SK-N-SH (cell line): ENCODE data around the gene PGF.

Experiments used
- ELF1 ChIP-seq: IDR thresholded peaks from 2 replicates; pipeline ENCODE4 v1.4.0; 2012
- EZH2phosphoT487 ChIP-seq: fragments of 200-600 bp; sonication (generic); IDR thresholded peaks from 2 replicates; pipeline ENCODE4 v1.6.1; 2017; ENCODE audit warnings: low read depth, mixed run types, mild to moderate bottlenecking, antibody characterized with exemption, moderate library complexity, borderline replicate concordance
- FOXM1 ChIP-seq: IDR thresholded peaks from 2 replicates; pipeline ENCODE4 v1.4.0; 2012; ENCODE audit warnings: low read depth, mild to moderate bottlenecking
- JUND ChIP-seq: IDR thresholded peaks from 2 replicates; pipeline ENCODE4 v1.4.0; 2012
- NRF1 ChIP-seq: IDR thresholded peaks from 2 replicates; pipeline ENCODE4 v1.6.1; 2012; ENCODE audit warnings: low read depth, mild to moderate bottlenecking, low read length
- POLR2AphosphoS5 ChIP-seq: IDR thresholded peaks from 2 replicates; pipeline ENCODE4 v1.6.1; 2012; ENCODE audit warnings: low read depth, low read length
- RAD21 ChIP-seq: IDR thresholded peaks from 2 replicates; pipeline ENCODE4 v1.6.1; 2012; ENCODE audit warnings: mild to moderate bottlenecking, low read length
- RCOR1 ChIP-seq: fragments of 150-350 bp; IDR thresholded peaks from 2 replicates; pipeline ENCODE4 v1.6.1; 2017; ENCODE audit warnings: antibody characterized with exemption, low read length
- TAF1 ChIP-seq: IDR thresholded peaks from 2 replicates; pipeline ENCODE4 v1.6.1; 2012; ENCODE audit warnings: low read depth, mild to moderate bottlenecking, low read length, moderate library complexity, borderline replicate concordance
- YY1 ChIP-seq: IDR thresholded peaks from 2 replicates; pipeline ENCODE4 v1.4.0; 2012; ENCODE audit warnings: low read depth, mild to moderate bottlenecking
- TF ChIP-seq, protein P1 (sequence below): fragments of 200-600 bp; sonication (generic); IDR thresholded peaks from 2 replicates; pipeline ENCODE4 v1.6.1; 2017; ENCODE audit warnings: antibody characterized with exemption, mild to moderate bottlenecking, moderate library complexity
- TF ChIP-seq, protein P2 (sequence below): IDR thresholded peaks from 2 replicates; pipeline ENCODE4 v1.4.0; 2012; ENCODE audit warnings: low read depth, borderline replicate concordance
- TF ChIP-seq, protein P3 (sequence below): fragments of 150-350 bp; IDR thresholded peaks from 2 replicates; pipeline ENCODE4 v1.6.1; 2017; ENCODE audit warnings: antibody characterized with exemption, low read length, low read depth, borderline replicate concordance

DNA sequence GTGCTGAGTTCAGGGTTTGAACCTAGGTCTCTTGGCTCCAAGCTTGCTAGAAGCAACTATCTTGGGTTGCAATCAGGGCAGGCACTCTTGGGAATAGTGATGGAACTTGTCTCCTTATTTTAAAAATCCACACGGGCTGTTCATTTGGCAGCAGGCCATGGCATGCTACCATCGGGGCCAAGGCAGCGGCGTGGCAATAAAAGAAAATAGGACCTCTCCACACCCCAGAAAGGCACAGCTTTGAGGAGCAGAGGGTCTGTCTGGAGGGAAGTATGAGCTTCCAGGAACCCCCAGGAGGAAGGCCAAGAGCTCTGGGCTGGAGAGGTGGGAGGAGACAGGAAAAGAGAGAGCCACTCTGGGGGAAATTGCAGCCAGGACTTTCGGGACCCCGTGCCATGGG, 47.7 kb downstream of the PGF start:
- no peak for TF ChIP-seq POLR2AphosphoS5
- TF ChIP-seq, protein P1, sequence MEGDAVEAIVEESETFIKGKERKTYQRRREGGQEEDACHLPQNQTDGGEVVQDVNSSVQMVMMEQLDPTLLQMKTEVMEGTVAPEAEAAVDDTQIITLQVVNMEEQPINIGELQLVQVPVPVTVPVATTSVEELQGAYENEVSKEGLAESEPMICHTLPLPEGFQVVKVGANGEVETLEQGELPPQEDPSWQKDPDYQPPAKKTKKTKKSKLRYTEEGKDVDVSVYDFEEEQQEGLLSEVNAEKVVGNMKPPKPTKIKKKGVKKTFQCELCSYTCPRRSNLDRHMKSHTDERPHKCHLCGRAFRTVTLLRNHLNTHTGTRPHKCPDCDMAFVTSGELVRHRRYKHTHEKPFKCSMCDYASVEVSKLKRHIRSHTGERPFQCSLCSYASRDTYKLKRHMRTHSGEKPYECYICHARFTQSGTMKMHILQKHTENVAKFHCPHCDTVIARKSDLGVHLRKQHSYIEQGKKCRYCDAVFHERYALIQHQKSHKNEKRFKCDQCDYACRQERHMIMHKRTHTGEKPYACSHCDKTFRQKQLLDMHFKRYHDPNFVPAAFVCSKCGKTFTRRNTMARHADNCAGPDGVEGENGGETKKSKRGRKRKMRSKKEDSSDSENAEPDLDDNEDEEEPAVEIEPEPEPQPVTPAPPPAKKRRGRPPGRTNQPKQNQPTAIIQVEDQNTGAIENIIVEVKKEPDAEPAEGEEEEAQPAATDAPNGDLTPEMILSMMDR: no peak
- no peak for TF ChIP-seq JUND
- TF ChIP-seq TAF1: no peak
- no peak for TF ChIP-seq RAD21
- TF ChIP-seq, protein P2, sequence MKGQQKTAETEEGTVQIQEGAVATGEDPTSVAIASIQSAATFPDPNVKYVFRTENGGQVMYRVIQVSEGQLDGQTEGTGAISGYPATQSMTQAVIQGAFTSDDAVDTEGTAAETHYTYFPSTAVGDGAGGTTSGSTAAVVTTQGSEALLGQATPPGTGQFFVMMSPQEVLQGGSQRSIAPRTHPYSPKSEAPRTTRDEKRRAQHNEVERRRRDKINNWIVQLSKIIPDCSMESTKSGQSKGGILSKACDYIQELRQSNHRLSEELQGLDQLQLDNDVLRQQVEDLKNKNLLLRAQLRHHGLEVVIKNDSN: no peak
- TF ChIP-seq YY1: no peak
- TF ChIP-seq, protein P3, sequence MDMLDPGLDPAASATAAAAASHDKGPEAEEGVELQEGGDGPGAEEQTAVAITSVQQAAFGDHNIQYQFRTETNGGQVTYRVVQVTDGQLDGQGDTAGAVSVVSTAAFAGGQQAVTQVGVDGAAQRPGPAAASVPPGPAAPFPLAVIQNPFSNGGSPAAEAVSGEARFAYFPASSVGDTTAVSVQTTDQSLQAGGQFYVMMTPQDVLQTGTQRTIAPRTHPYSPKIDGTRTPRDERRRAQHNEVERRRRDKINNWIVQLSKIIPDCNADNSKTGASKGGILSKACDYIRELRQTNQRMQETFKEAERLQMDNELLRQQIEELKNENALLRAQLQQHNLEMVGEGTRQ: no peak
- no peak for TF ChIP-seq EZH2phosphoT487
- TF ChIP-seq NRF1: no peak
- TF ChIP-seq RCOR1: no peak
- TF ChIP-seq ELF1: no peak
- no peak for TF ChIP-seq FOXM1
